HG03521 (cell line): ENCODE results near the gene PRPF8.
"Not testable (repeated sequence)": the region's sequence is repeated elsewhere in the genome, so short reads cannot be mapped to it uniquely, and the experiment has no call there.

ENCODE experiments used
- ATAC-seq: cut with Tn5 transposase; IDR thresholded peaks from one replicate; pipeline ENCODE4 v1.9.1; 2021; ENCODE audit warnings: mild to moderate bottlenecking, moderate library complexity; ENCODE audit not compliant: unreplicated experiment

The PRPF8 gene

GRCh38 chr17:1716912-1717695, 32.4 kb upstream of the PRPF8 start:
- peak; percentile 37 for ATAC-seq

- peak; percentile 67 for ATAC-seq
Observed at GRCh38 chr17:1716076-1716911, 31.6 kb upstream of the PRPF8 start.

- no peak for ATAC-seq
Observed at GRCh38 chr17:1715803-1716075, 31.1 kb upstream of the PRPF8 start.

GRCh38 chr17:1714980-1715802, 30.5 kb upstream of the PRPF8 start:
- no peak for ATAC-seq

- ATAC-seq: no peak
Observed at GRCh38 chr17:1714427-1714979, 29.8 kb upstream of the PRPF8 start.

GRCh38 chr17:1713878-1714426, 29.3 kb upstream of the PRPF8 start:
- no peak for ATAC-seq

- no peak for ATAC-seq
Observed at GRCh38 chr17:1713160-1713877, 28.7 kb upstream of the PRPF8 start.

GRCh38 chr17:1712271-1712670, 27.6 kb upstream of the PRPF8 start:
- ATAC-seq: no peak

GRCh38 chr17:1711804-1712203, 27.1 kb upstream of the PRPF8 start:
- ATAC-seq: no peak

GRCh38 chr17:1710807-1711553, 26.3 kb upstream of the PRPF8 start:
- ATAC-seq: no peak

GRCh38 chr17:1709971-1710806, 25.5 kb upstream of the PRPF8 start, which contains the start of gene TLCD2:
TLCD2 (minus strand) TSS chr17:1710377; CDS start chr17:1710242, 135 bp downstream.
- ATAC-seq: no peak

- no peak for ATAC-seq
Observed at GRCh38 chr17:1709403-1709951, 24.8 kb upstream of the PRPF8 start.

- ATAC-seq: not testable (repeated sequence)
Observed at GRCh38 chr17:1708791-1709346, 24.2 kb upstream of the PRPF8 start.

- ATAC-seq: no peak
Observed at GRCh38 chr17:1707107-1707506, 22.4 kb upstream of the PRPF8 start.

- no peak for ATAC-seq
Observed at GRCh38 chr17:1705004-1705403, 20.3 kb upstream of the PRPF8 start.

- no peak for ATAC-seq
Observed at GRCh38 chr17:1703063-1703462, 18.4 kb upstream of the PRPF8 start.

GRCh38 chr17:1699891-1700290, 15.2 kb upstream of the PRPF8 start:
- ATAC-seq: not testable (repeated sequence)

GRCh38 chr17:1697681-1698080, 13.0 kb upstream of the PRPF8 start:
- no peak for ATAC-seq
